Hepatic stellate cell (primary cell): Measurements from ENCODE around the gene TMPRSS3.
"Not testable (repeated sequence)": the region's sequence is repeated elsewhere in the genome, so short reads cannot be mapped to it uniquely, and the experiment has no call there.

Experiments
- DNase-seq: peaks from one replicate; pipeline ENCODE4 v3.0.0; 2011; ENCODE audit warnings: low spot score

TMPRSS3 gene

GRCh38 chr21:42427809-42428419, 32.1 kb upstream of the TMPRSS3 start:
- DNase-seq = no peak

- no peak for DNase-seq
These were observed 31.1 kb upstream of the TMPRSS3 start for GRCh38 chr21:42426876-42427480.

- DNase-seq = no peak
These were observed 30.6 kb upstream of the TMPRSS3 start for GRCh38 chr21:42426424-42426823.

GRCh38 chr21:42425591-42425990, 29.7 kb upstream of the TMPRSS3 start:
- DNase-seq = no peak

GRCh38 chr21:42424914-42425541, 29.2 kb upstream of the TMPRSS3 start:
- no peak for DNase-seq

GRCh38 chr21:42423685-42424084, 27.8 kb upstream of the TMPRSS3 start:
- DNase-seq = no peak

- no peak for DNase-seq
These were observed 27.4 kb upstream of the TMPRSS3 start for GRCh38 chr21:42423197-42423675.

GRCh38 chr21:42421018-42421793, 25.4 kb upstream of the TMPRSS3 start:
- DNase-seq = no peak

GRCh38 chr21:42419845-42420244, 24.0 kb upstream of the TMPRSS3 start:
- no peak for DNase-seq

GRCh38 chr21:42418886-42419285, 23.0 kb upstream of the TMPRSS3 start:
- DNase-seq = no peak

- DNase-seq = no peak
These were observed 21.7 kb upstream of the TMPRSS3 start for GRCh38 chr21:42417533-42417932.

GRCh38 chr21:42414928-42415769, 19.3 kb upstream of the TMPRSS3 start:
- no peak for DNase-seq

- no peak for DNase-seq
These were observed 18.7 kb upstream of the TMPRSS3 start for GRCh38 chr21:42414553-42414927.

- no peak for DNase-seq
These were observed 18.2 kb upstream of the TMPRSS3 start for GRCh38 chr21:42414066-42414465.

GRCh38 chr21:42413500-42413899, 17.6 kb upstream of the TMPRSS3 start:
- DNase-seq = no peak

- no peak for DNase-seq
These were observed 17.2 kb upstream of the TMPRSS3 start for GRCh38 chr21:42413093-42413492.

- no peak for DNase-seq
These were observed 16.7 kb upstream of the TMPRSS3 start for GRCh38 chr21:42412636-42412933.

GRCh38 chr21:42411891-42412635, 16.2 kb upstream of the TMPRSS3 start:
- no peak for DNase-seq

GRCh38 chr21:42411197-42411869, 15.5 kb upstream of the TMPRSS3 start:
- no peak for DNase-seq

- DNase-seq = no peak
These were observed 13.5 kb upstream of the TMPRSS3 start for GRCh38 chr21:42409366-42409765.

- DNase-seq = not testable (repeated sequence)
These were observed 12.9 kb upstream of the TMPRSS3 start for GRCh38 chr21:42408718-42409117.
